Lower leg skin (tissue), 3 donors: ENCODE data around the gene ATF7.

Experiments used
- CTCF ChIP-seq, 3 donors: fragments of 450-650 bp; IDR thresholded peaks; one replicate each; pipeline ENCODE4 v1.5.1; 2016; ENCODE audit warnings: antibody characterized with exemption in 3 of 3, mild to moderate bottlenecking in 3 of 3, moderate library complexity in 2 of 3
- POLR2A ChIP-seq, 2 donors: fragments of 450-650 bp; IDR thresholded peaks; one replicate each; pipeline ENCODE4 v1.6.1; 2016 to 2017; ENCODE audit warnings: antibody characterized with exemption in 2 of 2, mild to moderate bottlenecking in 1 of 2, moderate library complexity in 1 of 2

GRCh38 chr12:53464685-53465418 lies 161.3 kb downstream of the ATF7 start:
- no peak for TF ChIP-seq CTCF (IDR thresholded peaks at IDR 0.05)
- no peak for TF ChIP-seq POLR2A (IDR thresholded peaks at IDR 0.05)
